ENCODE data around the gene SLC39A2. TPM values are rescaled to one million over a fixed set of nuclear protein-coding genes. Genes with fewer than 3 reads are reported as not detected.

SLC39A2 gene
- total RNA-seq, 1 experiment from 2014 or later, result 0.88 TPM

GRCh38 chr14:21016413-21017190 is 17.5 kb downstream of the SLC39A2 start:
- BruUV-seq (replicated peaks), result no TSS peak
- H3K4me3 Mint-ChIP-seq (ENCODE audit: unreplicated experiment), result no peak overlapping the region
- CTCF ChIA-PET, result interaction anchor here (2.2 to 2.3 kb wide), 2 partner anchors 24 to 27 kb away, joined by 8 to 10 read pairs; no protein-coding TSS in a partner anchor
- H3K27me3 ChIP-seq (replicated peaks; ENCODE audit: control insufficient read depth, insufficient read depth, low read length), result no peaks in the 10 kb centered on the region
- no peak overlapping the region for H3K27ac Mint-ChIP-seq (ENCODE audit: unreplicated experiment)
- no peak for TF ChIP-seq CTCF (IDR thresholded peaks at IDR 0.05; ENCODE audit: insufficient read depth in 1 of 2, low read depth in 1 of 2, low read length in 1 of 2, severe bottlenecking in 1 of 2, unreplicated experiment in 1 of 2)
- H3K9me3 ChIP-seq, result no peaks in the 10 kb centered on the region
- intact Hi-C loops (cut with micrococcal nuclease; ENCODE audit: unreplicated experiment), result loop anchor here (5.0 kb wide), 1 partner anchor 41 kb away; the partner anchor contains the start of gene RNASE8
- no peak overlapping the region for H3K4me3 ChIP-seq (ENCODE audit: low read depth, low read length)
- POLR2A ChIA-PET, result no interaction called here
- H3K4me1 ChIP-seq, result no peaks in the 10 kb centered on the region; the same call in 1 of the 2 replicates
- H3K36me3 ChIP-seq (ENCODE audit: control insufficient read depth, insufficient read depth, low read length), result no peaks in the 10 kb centered on the region
- no peak for DNase-seq
- H3K9me3 Mint-ChIP-seq (ENCODE audit: unreplicated experiment), result no peaks in the 10 kb centered on the region
- H3K27me3 Mint-ChIP-seq (ENCODE audit: insufficient read depth, unreplicated experiment), result no peaks in the 10 kb centered on the region
- peaks cover 7% of the 10 kb centered on the region for H3K36me3 Mint-ChIP-seq (ENCODE audit: insufficient read depth, unreplicated experiment)
- peaks cover 7% of the 10 kb centered on the region for H3K4me1 Mint-ChIP-seq (ENCODE audit: low read depth, unreplicated experiment)

- Histone ChIP-seq H3K36me3 (ENCODE audit: control insufficient read depth, insufficient read depth, low read length) (no peaks in the 10 kb centered on the region), H3K4me1 (no peaks in the 10 kb centered on the region), H3K4me3 (ENCODE audit: low read depth, low read length) (no peak overlapping the region), H3K9me3 (no peaks in the 10 kb centered on the region), H3K27me3 (replicated peaks; ENCODE audit: control insufficient read depth, insufficient read depth, low read length) (no peaks in the 10 kb centered on the region)
- BruUV-seq (replicated peaks), result no TSS peak
- POLR2A ChIA-PET, result no interaction called here
- CTCF ChIA-PET, result interaction anchor here (2.3 kb wide), 1 partner anchor 23 kb away, joined by 8 read pairs; no protein-coding TSS in a partner anchor
- peaks cover 13% of the 10 kb centered on the region for H3K4me1 Mint-ChIP-seq (ENCODE audit: low read depth, unreplicated experiment)
- H3K4me3 Mint-ChIP-seq (ENCODE audit: unreplicated experiment), result no peak overlapping the region
- intact Hi-C loops (cut with micrococcal nuclease; ENCODE audit: unreplicated experiment), result loop anchor here (5.0 kb wide), 1 partner anchor 40 kb away; the partner anchor contains the start of gene RNASE8
- H3K9me3 Mint-ChIP-seq (ENCODE audit: unreplicated experiment), result no peaks in the 10 kb centered on the region
- no peak overlapping the region for H3K27ac Mint-ChIP-seq (ENCODE audit: unreplicated experiment)
- no peaks in the 10 kb centered on the region for H3K27me3 Mint-ChIP-seq (ENCODE audit: insufficient read depth, unreplicated experiment)
- no peak for TF ChIP-seq CTCF (IDR thresholded peaks at IDR 0.05; ENCODE audit: insufficient read depth in 1 of 2, low read depth in 1 of 2, low read length in 1 of 2, severe bottlenecking in 1 of 2, unreplicated experiment in 1 of 2)
- peaks cover 7% of the 10 kb centered on the region for H3K36me3 Mint-ChIP-seq (ENCODE audit: insufficient read depth, unreplicated experiment)
- no peak for DNase-seq
These were observed 18.6 kb downstream of the SLC39A2 start for GRCh38 chr14:21017528-21018245.

GRCh38 chr14:21018286-21018685 is 19.2 kb downstream of the SLC39A2 start:
- H3K27me3 ChIP-seq (replicated peaks; ENCODE audit: control insufficient read depth, insufficient read depth, low read length), result no peaks in the 10 kb centered on the region
- no peaks in the 10 kb centered on the region for H3K36me3 ChIP-seq (ENCODE audit: control insufficient read depth, insufficient read depth, low read length)
- no peak for DNase-seq
- peaks cover 7% of the 10 kb centered on the region for H3K36me3 Mint-ChIP-seq (ENCODE audit: insufficient read depth, unreplicated experiment)
- no peak overlapping the region for H3K27ac Mint-ChIP-seq (ENCODE audit: unreplicated experiment)
- peaks cover 18% of the 10 kb centered on the region for H3K4me1 Mint-ChIP-seq (ENCODE audit: low read depth, unreplicated experiment)
- no peaks in the 10 kb centered on the region for H3K27me3 Mint-ChIP-seq (ENCODE audit: insufficient read depth, unreplicated experiment)
- no TSS peak for BruUV-seq (replicated peaks)
- no peaks in the 10 kb centered on the region for H3K9me3 ChIP-seq
- intact Hi-C loops (cut with micrococcal nuclease; ENCODE audit: unreplicated experiment), result loop anchor here (5.0 kb wide), 1 partner anchor 39 kb away; the partner anchor contains the start of gene RNASE8
- ChIA-PET CTCF (interaction anchor here (2.3 kb wide), 1 partner anchor 22 kb away, joined by 8 read pairs; no protein-coding TSS in a partner anchor), POLR2A (no interaction called here)
- H3K9me3 Mint-ChIP-seq (ENCODE audit: unreplicated experiment), result no peaks in the 10 kb centered on the region
- no peaks in the 10 kb centered on the region; the same call in 1 of the 2 replicates for H3K4me1 ChIP-seq
- H3K4me3 ChIP-seq (ENCODE audit: low read depth, low read length), result no peak overlapping the region
- TF ChIP-seq CTCF (IDR thresholded peaks at IDR 0.05; ENCODE audit: insufficient read depth in 1 of 2, low read depth in 1 of 2, low read length in 1 of 2, severe bottlenecking in 1 of 2, unreplicated experiment in 1 of 2), result no peak
- no peak overlapping the region for H3K4me3 Mint-ChIP-seq (ENCODE audit: unreplicated experiment)

Measured in Caco-2 (cell line).